HG03095 (cell line): Measurements from ENCODE around the gene PON2.
"Not testable (repeated sequence)": the region's sequence is repeated elsewhere in the genome, so short reads cannot be mapped to it uniquely, and the experiment has no call there.

Source experiments
- ATAC-seq: cut with Tn5 transposase; IDR thresholded peaks from one replicate; pipeline ENCODE4 v1.9.1; 2021; ENCODE audit warnings: moderate library complexity; ENCODE audit not compliant: unreplicated experiment

The PON2 gene

DNA sequence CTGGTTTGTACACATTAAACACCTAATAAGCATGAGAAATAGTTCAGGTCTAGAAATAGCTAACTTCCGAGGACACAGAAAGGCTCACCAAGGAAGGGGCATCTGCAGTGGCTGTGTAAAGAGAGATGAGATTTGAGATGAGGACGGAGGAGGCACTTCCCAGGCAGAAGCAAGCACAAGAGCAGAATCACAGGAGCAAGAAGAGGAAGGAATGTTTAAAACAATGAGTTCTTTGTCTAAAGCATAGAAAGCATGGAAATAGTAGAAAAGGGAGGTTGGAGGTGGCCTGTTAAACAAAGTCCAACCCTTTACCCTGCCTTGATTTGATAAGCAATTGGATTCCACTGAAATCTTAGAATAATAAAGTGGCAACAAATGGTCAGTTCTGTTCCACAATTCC is 27.1 kb downstream of the PON2 start:
- ATAC-seq = no peak

DNA sequence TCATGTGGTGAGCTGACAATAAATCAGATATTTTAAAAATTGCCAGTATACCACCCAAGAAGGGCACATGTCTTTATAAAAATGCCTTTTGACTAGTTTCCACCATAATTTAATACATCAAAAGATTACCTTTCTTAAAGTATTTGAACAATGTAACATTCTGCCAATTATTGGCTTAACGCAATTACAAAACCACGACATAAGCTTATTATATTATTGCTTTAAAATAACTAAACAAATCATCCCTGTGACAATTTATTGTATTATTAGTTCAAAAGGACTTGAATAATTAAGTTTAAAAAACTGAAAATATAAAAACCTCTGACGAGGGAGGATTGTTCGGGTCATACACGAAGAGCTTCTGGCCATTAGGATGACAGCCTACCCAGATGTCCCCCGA is 29.0 kb downstream of the PON2 start:
- ATAC-seq = no peak

DNA sequence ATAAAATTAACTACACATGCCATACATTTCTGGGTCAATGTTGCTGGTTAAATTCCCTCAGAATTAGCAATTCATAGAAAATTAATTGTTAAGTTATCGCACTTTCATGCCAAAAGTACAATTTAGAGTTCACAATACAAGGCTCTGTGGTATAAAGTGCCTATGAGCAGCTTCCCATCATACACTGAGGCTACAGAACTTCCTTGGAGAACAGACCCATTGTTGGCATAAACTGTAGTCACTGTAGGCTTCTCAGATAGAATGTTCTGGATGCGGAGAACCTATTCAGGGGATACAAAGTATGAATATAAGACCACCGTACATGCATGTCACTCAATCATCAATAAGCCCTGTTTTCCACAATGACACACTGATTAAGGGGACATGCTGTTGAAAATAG is 29.6 kb downstream of the PON2 start:
- no peak for ATAC-seq

DNA sequence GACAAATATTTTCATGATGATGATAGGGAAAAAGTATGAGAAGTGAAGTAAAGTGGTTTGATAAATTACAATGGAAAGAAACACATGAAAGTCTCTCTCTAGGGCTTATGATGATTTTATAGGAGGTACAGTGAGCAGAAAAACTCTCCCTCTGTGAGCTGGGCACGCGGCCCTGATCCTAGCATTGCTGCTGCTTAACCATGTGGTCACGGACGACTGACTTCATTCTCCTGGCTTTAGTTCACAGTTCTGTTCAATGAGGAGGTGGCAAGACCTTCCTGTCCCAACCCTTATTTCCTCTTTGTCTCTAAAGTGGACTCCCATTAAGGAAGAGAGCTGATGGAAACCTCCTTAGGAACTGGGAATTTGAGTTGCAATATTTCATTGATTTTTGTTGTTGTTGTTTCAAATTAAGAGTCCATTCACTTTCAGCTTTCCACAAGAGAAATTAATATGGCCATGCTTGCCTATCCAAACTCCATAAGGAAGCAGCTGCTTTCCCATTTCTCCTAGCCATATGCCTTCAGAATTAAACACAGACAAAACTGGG is 30.4 kb downstream of the PON2 start:
- no peak for ATAC-seq

DNA sequence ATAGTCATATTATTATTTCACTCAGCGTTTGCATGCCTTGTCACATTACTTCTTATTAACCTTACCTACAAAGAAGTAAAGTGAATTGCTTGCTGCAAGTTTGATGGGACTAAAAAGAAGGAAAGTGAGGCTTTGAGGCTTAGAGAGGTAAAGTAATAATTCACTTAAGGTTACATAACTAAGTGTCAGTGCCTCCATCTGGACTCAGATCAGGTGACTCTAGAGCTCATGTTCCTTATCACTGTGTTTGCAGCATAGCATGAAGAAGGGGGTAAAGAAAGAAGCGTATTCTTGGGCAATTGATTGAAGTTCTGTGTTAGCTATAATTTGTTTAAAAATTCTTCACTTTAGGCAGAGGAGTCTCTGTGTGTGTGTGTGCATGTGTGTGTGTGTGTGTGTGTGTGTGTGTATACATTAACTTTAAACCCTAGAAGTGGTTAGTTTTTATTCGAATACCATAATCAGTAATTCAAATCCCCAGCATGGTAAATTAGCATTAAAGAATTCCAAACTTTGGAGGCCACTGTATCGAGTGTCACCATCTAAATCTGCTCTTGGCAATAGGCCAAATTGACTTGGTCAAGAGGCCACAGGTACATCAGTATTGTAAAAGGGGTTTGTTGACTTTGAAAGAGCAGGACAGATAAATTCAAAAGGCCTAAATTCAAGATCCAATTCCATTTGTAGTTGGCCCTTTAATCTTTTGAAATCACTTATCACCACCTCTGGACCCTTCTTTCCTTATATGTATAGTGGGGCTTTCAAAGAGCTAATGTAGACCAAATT is 36.5 kb downstream of the PON2 start:
- ATAC-seq = no peak

DNA sequence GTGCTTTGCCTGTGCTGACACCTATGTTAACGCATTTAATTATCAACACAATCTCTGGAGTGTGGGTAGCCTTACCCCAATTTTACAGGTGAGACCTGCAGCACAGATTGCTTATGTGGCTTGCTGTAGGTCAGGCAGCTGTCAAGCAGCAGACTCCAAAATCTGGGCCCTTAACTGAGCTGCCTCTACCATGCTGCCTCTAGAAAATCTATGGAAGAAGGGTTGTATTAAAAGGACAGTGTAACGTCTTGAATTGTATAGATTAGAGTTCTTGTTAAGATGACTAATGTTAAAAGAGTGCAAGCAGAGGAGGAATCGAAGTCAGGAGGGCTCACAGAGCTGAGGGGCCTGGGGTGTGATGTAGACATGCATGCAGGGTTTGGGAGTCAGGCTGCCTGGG is 37.4 kb downstream of the PON2 start:
- no peak for ATAC-seq

DNA sequence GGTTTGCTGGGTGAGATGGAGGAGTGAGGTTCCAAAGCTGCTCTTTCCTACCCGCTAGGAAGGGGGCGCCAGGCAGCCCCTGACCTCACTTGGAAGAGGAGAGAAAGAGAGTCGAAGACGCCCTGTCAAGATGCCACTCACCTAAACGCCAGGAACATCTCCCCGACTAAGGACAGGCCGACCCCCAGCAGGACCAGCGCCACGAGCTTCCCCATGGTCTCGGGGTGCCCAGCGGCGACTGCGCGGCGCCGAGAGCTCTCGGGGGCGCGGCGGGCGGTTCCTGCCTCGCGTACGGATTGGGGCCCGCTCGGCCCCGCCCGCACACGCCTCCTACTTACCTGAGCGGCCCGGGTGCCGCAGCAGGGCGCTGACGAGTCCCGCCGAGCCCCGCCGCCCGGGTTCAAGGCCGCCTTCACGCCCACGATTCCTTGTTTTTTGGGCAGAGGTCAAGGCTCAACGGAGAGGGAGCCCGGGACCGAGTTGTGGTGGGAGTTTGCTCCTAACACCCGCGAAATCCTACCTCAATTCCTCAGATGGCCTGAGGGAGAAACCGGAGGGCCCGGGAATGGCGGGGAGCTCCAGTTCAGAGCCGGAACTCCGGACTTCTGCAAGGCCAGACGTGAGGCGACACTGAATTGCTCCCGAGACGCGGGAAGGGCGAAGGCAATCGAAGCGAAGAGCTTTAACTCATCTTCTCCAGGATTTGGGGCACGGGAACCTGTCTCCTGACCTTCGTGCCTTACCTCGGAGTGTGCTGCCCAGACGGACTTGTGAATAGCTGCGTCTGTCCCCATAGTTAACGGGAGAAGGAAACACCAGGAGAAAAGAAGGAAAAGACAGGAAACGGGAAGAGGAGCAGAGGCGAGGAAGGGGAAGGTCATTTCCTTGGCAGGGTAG is 38.4 kb downstream of the PON2 start, which contains the start of gene PON3:
PON3 (minus strand) TSS at position 240 of the 897 bp plus-strand sequence; CDS start at position 215, 25 bp downstream.
- ATAC-seq = no peak

DNA sequence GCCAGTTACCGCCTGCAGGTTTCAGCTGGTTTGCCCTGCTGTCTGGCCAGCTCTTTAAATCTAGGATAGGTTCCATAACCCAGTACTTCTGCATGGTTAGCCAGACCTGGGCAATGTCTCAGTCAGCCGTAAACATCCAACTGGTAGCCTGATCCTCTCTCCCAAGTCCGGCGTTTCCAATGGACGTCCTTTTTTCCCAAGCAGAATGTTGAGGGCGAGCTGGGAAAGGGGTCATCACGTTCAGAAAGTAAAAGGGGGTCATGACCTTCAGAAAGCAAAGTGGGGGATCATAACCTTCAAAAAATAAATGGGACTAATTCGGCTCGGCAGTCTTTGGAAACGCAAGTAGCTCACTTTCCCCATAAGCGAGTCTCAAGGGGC is 39.1 kb downstream of the PON2 start:
- no peak for ATAC-seq

DNA sequence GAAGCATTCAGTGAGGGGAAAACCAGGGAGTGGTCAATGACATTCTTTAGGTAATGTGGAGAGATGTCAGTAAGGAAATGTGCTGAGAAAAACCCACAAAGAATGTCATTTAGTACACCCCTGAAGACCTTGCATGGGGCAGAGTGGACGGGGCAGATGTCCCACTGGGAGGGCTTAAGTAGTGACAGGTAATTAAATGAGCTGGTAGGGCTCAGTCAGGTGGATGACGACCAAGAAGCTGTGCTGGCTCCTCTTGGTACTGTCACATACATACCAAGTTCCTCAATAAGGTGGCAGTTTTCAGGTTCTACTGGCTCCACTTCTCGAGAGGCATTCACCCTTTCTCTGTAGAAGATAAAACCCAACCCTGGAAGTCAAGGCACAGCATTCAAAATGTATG is 40.5 kb downstream of the PON2 start:
- ATAC-seq = no peak

DNA sequence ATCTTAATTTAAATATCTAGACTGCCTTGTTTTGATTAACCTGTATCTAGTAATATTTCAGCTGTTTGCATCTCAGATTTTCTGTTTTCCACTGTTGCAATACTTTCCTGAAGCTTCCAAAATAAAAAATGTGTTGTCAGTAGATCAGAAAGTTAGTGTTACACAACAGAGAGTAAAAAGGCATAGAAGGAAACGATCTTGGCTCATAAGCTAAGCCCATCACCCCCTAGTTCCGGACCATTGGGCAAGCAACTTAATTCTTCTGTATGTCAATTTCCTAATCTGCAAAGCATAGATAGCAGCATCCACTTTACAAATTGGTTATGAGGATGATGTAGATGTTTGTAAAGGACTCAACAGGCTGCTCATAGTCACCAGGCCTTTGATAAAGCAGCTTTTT is 43.1 kb downstream of the PON2 start:
- no peak for ATAC-seq

DNA sequence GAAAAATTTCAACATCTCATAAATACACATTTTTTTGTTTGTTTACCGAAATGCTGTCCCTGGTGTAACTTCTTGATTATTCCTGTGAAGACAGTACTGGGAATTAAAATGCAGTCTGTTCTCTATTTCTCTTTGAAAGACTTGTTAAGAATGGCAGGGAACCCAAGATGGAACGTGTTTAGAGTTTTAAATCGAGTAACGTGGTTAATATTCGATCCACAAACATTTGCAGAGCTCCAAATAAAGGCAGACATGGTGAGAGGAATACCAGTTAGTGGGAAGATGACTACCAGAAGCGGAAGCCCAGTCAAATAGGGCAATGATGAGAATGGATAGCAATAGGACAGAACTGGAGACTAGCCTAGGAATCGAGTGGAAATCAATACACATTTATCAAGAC is 45.3 kb downstream of the PON2 start:
- no peak for ATAC-seq

DNA sequence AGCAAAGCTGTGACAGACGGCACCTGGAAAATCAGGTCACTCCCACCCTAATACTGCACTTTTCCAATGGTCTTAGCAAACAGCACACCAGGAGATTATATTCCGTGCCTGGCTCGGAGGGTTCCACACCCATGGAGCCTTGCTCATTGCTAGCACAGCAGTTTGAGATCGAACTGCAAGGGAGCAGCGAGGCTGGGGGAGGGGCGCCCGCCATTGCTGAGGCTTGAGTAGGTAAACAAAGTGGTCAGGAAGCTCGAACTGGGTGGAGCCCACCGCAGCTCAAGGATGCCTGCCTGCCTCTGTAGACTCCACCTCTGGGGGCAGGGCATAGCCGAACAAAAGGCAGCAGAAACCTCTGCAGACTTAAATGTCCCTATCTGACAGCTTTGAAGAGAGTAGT is 55.4 kb downstream of the PON2 start:
- not testable (repeated sequence) for ATAC-seq

DNA sequence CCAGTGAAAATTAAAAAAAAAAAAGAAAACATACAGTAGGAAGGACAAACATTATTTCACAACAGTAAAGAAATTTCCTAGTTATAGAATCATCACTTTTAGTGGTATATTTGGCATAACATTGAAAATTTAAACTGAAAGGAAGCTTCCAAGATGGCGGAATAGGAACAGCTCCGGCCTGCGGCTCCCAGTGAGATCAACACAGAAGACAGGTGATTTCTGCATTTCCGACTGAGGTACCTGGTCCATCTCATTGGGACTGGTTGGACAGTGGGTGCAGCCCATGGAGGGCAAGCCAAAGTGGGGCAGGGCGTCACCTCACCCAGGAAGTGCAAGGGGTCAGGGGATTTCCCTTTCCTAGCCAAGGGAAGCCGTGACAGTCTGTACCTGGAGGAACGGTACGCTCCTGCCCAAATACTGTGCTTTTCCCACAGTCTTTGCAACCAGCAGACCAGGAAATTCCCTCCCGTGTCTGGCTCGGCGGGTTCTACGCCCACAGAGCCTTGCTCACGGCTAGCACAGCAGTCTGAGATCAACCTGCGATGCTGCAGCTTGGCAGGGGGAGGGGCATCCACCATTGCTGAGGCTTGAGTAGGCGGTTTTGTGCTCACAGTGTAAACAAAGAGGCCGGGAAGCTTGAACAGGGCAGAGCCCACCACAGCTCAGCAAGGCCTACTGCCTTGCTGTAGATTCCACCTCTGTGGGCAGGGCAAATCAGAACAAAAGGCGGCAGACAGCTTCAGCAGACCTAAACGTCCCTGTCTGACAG is 58.0 kb downstream of the PON2 start:
- no peak for ATAC-seq

DNA sequence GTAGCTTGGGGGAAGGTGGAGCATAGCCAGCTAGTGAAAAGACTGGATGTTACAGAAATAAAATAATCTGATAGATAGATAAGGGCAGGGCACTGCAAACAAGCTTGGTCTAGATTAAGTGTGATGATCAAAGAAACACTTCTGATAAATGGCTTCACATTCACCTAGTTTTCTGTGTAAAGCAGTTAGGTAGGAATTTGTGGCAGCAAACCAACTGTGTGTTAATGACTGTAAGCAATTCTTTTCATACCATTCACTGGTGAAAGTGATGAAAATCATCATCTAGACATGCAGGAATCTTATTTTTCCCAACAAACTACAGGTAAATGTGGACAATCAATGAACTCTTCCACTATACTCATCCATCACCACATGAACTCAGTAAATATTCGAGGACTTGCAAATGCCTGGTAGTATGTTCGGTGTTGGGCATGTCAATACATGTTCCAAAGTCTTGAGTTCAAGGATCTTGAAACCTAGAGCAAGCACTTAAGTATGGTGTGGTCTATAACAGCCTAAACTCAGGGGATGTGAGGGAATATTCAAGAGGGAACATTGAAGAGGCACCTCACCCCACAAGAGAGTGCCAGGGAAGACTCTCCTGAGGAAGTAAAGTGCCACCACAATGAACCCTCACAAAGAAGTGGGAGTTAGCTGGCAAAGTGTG is 59.1 kb downstream of the PON2 start:
- ATAC-seq = no peak

DNA sequence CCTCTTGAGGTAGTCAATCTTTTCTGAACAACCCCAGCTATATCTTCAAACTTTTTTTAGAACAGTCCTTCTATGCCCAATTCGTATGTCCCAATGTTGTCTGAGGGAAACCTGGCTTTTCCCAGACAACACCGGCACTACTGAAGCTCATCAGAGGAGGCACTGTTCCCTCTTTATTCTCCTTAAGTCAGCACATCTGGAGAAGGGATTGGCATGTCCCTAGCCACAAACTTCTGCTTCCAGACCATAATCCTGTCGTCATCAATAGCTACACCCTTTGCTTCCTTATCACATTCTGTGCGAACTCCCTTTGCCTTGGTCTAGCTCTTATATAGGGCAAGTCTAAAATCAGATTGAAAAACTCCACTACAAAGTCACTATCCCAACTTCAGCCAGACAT is 61.5 kb downstream of the PON2 start:
- no peak for ATAC-seq

DNA sequence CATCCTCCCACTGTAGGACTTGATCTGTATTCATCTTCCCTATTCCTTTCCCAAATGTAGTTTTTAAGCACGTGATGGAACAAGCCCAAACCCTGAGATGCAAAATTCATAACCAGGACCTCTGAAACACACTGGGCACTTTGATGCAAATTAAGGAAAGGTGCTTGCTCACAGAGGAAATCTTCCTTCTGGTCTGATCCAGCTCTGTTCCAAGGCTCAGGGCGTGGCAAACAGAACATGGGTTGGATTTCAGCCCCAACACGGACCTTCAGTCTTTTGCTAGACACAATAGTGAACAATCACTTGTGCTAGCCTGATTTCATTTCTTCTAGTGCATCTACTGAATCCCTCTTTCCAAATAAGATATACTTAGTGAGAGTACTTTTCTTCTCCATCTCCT is 66.6 kb downstream of the PON2 start:
- ATAC-seq = no peak

DNA sequence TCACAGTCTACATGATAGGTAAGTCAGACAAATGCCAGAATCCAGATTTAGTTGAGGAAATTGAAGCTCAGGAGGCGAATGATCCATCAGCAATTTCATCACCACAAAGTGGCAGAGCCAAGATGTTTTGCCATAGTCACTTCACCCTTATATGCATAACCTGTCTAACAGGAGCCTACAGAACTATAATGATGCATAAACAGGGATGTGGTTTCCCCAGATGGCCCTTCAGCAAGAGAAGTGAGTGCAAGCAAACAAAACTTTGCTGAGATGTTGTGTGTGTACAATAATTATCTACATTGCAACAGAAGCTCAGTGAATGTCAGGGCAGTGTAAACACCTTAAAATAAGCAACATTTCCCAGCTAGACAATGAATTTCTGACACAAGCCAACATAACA is 67.2 kb downstream of the PON2 start:
- ATAC-seq = no peak

DNA sequence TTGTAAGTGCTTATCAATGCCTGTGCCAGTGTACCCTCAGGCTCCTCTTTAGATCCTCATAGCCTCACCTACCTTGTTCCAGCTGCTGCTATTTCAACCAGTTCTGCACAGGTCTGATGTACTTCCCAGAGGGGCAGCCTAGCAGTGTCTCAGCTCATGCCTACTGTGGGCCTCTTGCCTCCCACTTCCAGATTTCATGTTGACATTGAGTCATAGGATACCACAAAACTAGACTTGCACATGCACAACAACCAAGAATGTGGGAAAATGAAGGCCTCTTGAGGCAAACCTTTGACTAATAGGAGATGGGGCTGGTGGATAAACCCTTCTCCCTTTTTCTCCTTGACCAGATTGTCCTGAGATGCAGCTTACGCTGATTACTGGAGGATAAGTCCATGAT is 69.7 kb downstream of the PON2 start:
- ATAC-seq = no peak

DNA sequence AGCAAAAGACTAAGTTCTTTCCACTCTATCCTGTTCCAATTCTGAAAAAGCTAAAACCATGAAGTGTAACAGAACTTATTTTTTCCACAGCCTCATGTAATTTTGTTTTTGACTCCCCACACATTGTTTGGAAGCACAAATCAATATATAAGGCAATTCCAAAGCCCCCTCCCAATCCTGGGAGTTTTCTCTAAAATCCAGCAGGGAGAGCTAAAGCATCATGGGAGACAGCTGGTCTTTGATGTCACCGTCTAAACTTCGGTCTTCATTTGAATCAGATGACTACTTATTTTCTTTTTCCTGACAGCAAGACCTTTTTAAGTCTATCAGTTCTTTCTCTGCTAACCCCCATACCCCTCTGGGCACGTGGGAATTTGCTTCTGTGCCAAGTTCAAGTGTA is 77.2 kb downstream of the PON2 start:
- ATAC-seq = no peak
